Tibial nerve (tissue), 4 donors: ENCODE data around the gene SLC1A1. TPM values are rescaled to one million over a fixed set of nuclear protein-coding genes. Genes with fewer than 3 reads are reported as not detected.

Source experiments
- DNase-seq, 2 donors: peaks; one replicate each; pipeline ENCODE4 v3.0.0-alpha.2; 2019; ENCODE audit warnings: low spot score in 2 of 2
- H3K27ac ChIP-seq, 4 donors: fragments of 200-600 bp; sonication (generic) in 3 of 4; one replicate each; pipeline ENCODE4 v1.5.1; 2017 to 2019; ENCODE audit warnings: mild to moderate bottlenecking in 1 of 4
- H3K27me3 ChIP-seq, 2 donors: fragments of 200-600 bp; sonication (generic) in 1 of 2; one replicate each; pipeline versions ENCODE4 v1.5.1 to v1.6.0; 2017 to 2019
- H3K36me3 ChIP-seq, 3 donors: fragments of 200-600 bp; sonication (generic); one replicate each; pipeline ENCODE4 v1.5.1; 2018 to 2019
- H3K4me1 ChIP-seq, 4 donors: fragments of 200-600 bp; sonication (generic) in 3 of 4; one replicate each; pipeline ENCODE4 v1.5.1; 2017 to 2019
- H3K4me3 ChIP-seq, 4 donors: fragments of 200-600 bp; sonication (generic) in 3 of 4; one replicate each; pipeline ENCODE4 v1.5.1; 2017 to 2019; ENCODE audit warnings: mild to moderate bottlenecking in 1 of 4, moderate library complexity in 1 of 4
- H3K9me3 ChIP-seq, 4 donors: fragments of 200-600 bp; sonication (generic) in 3 of 4; one replicate each; pipeline ENCODE4 v1.5.1; 2017 to 2019
- EP300 ChIP-seq, 2 donors: sonication (generic); formaldehyde crosslinking; IDR thresholded peaks; one replicate each; pipeline ENCODE4 v1.6.1; 2017; ENCODE audit warnings: antibody characterized with exemption in 2 of 2, mild to moderate bottlenecking in 1 of 2
- POLR2A ChIP-seq, 2 donors: fragments of 450-650 bp; IDR thresholded peaks; one replicate each; pipeline ENCODE4 v1.6.1; 2017; ENCODE audit warnings: antibody characterized with exemption in 2 of 2, mild to moderate bottlenecking in 2 of 2, moderate library complexity in 2 of 2
- WGBS, 2 donors: methylation state at CpG; one replicate each; pipeline ENCODE4 v1.1.5; 2018; 5-methylcytosine and 5-hydroxymethylcytosine counted together
- total RNA-seq, 4 donors: library from RNA; depleted of rRNA; stranded (reverse); fragments of >200 nt; gene quantifications; one replicate each; pipeline ENCODE4 v1.1.0, GENCODE V29; 2016
- TF ChIP-seq, protein P1 (sequence below), 5 experiments: fragments of 200-600 bp in 3 of 5; fragments of 450-650 bp in 2 of 5; sonication (generic) in 3 of 5; IDR thresholded peaks; one replicate each; pipeline ENCODE4 v1.5.1; 2016 to 2019; ENCODE audit warnings: antibody characterized with exemption in 5 of 5, mild to moderate bottlenecking in 3 of 5, moderate library complexity in 2 of 5

Gene SLC1A1
- total RNA-seq, 4 donors from 2014 or later = 4.0 to 16.8 (median 6.7) TPM

DNA sequence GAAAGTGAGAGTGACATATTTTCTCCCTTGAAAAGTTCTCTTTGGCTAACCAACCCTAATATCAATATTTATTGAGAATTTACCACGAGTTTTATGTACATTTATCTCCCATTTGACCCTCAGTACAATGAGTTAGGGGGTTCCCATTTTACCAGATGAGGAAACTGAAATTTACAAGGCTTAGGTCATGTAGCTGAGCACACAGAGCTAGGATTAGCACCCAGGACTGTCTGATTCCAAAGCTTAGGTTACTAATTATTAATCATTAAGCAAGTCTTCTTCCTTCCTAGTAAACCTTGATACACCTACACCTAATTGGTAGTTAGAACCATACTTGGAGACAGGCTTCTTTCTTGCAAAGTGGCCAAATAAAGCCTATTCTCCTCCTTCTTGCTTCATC, 12.2 kb downstream of the SLC1A1 start:
- WGBS, 2 donors = 78 to 83% methylated on average over 1 of the region's 1 CpG
- no peak for DNase-seq

DNA sequence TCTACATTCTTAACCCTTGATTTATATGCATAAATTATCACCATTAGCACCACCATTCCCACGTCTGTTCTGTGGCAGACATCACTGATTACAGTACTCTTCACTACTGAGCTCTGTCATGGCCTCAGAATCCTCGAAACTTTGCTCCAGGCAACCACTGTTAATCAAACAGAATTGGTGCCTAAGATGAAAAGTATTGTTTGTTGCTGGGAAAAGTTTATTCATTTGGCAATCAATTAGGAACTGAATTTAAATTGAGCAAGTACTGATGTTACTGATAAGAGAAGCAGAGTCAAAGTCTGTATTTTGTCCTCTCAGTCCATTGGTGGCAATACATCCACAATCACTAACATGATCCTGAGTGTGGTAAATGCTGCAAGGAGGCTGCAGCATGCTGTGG, 12.8 kb downstream of the SLC1A1 start:
- no peak for DNase-seq
- no peaks in the 10 kb centered on the region for H3K9me3 ChIP-seq
- no peak overlapping the region for H3K27ac ChIP-seq
- H3K4me1 ChIP-seq = no peaks in the 10 kb centered on the region
- no peak overlapping the region for H3K4me3 ChIP-seq
- H3K27me3 ChIP-seq = no peaks in the 10 kb centered on the region
- no peaks in the 10 kb centered on the region for H3K36me3 ChIP-seq
- 82 to 85% methylated on average over 2 of the region's 2 CpGs for WGBS, 2 donors
- no peak for TF ChIP-seq POLR2A (IDR thresholded peaks at IDR 0.05)
- TF ChIP-seq EP300 (IDR thresholded peaks at IDR 0.05) = no peak
- TF ChIP-seq, protein P1, sequence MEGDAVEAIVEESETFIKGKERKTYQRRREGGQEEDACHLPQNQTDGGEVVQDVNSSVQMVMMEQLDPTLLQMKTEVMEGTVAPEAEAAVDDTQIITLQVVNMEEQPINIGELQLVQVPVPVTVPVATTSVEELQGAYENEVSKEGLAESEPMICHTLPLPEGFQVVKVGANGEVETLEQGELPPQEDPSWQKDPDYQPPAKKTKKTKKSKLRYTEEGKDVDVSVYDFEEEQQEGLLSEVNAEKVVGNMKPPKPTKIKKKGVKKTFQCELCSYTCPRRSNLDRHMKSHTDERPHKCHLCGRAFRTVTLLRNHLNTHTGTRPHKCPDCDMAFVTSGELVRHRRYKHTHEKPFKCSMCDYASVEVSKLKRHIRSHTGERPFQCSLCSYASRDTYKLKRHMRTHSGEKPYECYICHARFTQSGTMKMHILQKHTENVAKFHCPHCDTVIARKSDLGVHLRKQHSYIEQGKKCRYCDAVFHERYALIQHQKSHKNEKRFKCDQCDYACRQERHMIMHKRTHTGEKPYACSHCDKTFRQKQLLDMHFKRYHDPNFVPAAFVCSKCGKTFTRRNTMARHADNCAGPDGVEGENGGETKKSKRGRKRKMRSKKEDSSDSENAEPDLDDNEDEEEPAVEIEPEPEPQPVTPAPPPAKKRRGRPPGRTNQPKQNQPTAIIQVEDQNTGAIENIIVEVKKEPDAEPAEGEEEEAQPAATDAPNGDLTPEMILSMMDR (IDR thresholded peaks at IDR 0.05) = no peak

More for the DNA sequence above, 12.2 kb downstream of the SLC1A1 start:
- no peak overlapping the region for H3K4me3 ChIP-seq
- no peaks in the 10 kb centered on the region for H3K36me3 ChIP-seq
- TF ChIP-seq EP300 (IDR thresholded peaks at IDR 0.05) (no peak), POLR2A (IDR thresholded peaks at IDR 0.05) (no peak)
- TF ChIP-seq, protein P1 (IDR thresholded peaks at IDR 0.05) = no peak
- H3K27ac ChIP-seq = no peak overlapping the region
- no peaks in the 10 kb centered on the region for H3K27me3 ChIP-seq
- no peaks in the 10 kb centered on the region for H3K4me1 ChIP-seq
- no peaks in the 10 kb centered on the region for H3K9me3 ChIP-seq

DNA sequence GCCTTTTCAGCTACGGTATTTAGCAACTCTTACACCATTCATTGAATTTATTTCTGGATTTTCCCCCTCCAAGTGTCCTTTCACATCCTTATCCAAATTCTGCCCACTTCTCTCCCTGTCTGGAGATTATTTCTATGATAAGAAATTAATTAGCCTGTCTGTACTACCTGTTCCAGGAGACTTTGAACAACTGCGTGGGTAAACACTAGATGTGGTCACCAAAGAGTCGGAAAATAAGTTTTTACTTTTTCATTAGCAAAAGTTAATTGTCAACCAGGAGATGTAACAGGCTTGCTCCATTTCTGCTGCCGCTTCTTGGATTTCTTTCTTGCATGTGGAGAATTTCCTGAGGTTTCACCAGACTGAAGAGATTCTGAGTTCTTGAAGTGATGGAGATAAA, 14.0 kb downstream of the SLC1A1 start:
- no peaks in the 10 kb centered on the region for H3K36me3 ChIP-seq
- H3K27ac ChIP-seq = no peak overlapping the region
- no peak for DNase-seq
- no peaks in the 10 kb centered on the region for H3K27me3 ChIP-seq
- H3K4me3 ChIP-seq = no peak overlapping the region
- no peaks in the 10 kb centered on the region for H3K4me1 ChIP-seq
- TF ChIP-seq, protein P1 (IDR thresholded peaks at IDR 0.05) = no peak
- WGBS, 2 donors = 87 to 91% methylated on average over 4 of the region's 4 CpGs
- H3K9me3 ChIP-seq = no peaks in the 10 kb centered on the region

DNA sequence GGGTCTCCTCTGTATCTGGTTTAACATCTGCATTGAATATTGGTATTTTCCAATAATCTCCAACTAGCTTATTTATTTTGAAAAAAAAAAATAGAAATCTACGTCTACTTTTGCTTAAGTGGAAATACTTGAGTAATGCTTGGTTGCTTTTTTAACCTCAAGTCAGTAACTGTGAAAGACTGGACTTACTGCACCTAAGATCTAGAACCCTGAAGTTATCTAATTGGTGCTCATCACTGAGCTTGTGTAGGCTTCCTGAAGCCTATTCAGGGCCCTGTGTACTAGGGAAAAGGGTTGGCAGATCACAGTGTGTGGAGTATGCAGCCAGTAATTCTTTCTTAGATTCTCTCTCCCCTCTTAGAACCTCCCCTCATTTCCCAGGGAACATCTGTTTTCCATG, 16.2 kb downstream of the SLC1A1 start:
- Histone ChIP-seq H3K36me3 (no peaks in the 10 kb centered on the region), H3K4me1 (no peaks in the 10 kb centered on the region), H3K4me3 (no peak overlapping the region), H3K9me3 (no peaks in the 10 kb centered on the region), H3K27ac (no peak overlapping the region), H3K27me3 (no peaks in the 10 kb centered on the region)
- 92% methylated on average over 1 of the region's 1 CpG for WGBS, 2 donors
- no peak for DNase-seq
- TF ChIP-seq POLR2A (IDR thresholded peaks at IDR 0.05) = no peak
- no peak for TF ChIP-seq EP300 (IDR thresholded peaks at IDR 0.05)
- TF ChIP-seq, protein P1 (IDR thresholded peaks at IDR 0.05) = no peak

DNA sequence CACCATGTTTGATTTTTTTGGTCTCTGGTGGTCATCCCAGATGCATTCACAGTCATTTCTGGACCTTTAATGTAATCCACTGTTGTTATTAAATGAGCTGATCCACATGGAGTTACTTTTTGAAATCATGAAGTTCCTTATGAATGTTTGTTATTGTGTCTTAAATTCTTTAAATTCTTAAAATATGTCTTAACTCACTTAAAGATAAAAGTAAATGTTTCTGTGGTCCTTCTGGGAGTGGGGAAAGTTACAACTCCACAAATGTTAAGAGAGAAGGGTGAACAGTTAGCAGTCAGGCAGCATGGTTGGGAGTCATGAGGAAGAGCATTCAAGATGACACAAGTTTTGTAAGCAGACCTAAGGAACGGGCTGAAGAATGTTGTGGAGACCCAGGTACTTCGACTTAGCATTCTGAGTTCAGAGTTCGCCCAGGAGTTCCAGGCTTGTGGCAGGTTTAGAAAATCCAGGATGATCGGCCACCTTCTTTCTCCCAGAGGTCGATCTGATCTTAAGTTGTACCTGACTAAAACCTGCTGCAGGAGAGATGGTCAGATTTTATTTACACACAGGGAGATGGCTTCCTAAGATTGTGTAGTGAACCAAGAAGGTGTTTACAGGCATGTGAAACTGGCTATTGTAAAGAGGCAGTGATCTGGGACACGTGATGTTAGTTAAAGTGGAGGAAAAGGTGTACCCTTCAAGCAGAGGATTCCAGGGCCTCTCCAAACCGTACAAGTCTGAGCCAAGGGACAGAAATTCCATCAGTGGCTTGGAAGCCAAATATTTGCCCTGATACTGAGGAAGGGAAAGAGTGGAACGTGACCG, 17.2 kb downstream of the SLC1A1 start:
- DNase-seq = no peak
- H3K9me3 ChIP-seq = no peaks in the 10 kb centered on the region
- TF ChIP-seq EP300 (IDR thresholded peaks at IDR 0.05) (no peak), POLR2A (IDR thresholded peaks at IDR 0.05) (no peak)
- TF ChIP-seq, protein P1 (IDR thresholded peaks at IDR 0.05) = no peak
- no peaks in the 10 kb centered on the region for H3K36me3 ChIP-seq
- H3K27ac ChIP-seq = no peak overlapping the region
- no peaks in the 10 kb centered on the region for H3K27me3 ChIP-seq
- H3K4me3 ChIP-seq = no peak overlapping the region
- no peaks in the 10 kb centered on the region for H3K4me1 ChIP-seq
- 83 to 88% methylated on average over 9 of the region's 9 CpGs for WGBS, 2 donors
